Fibroblast of the aortic adventitia (primary cell): ENCODE data around the gene KDM5B. TPM values are rescaled to one million over a fixed set of nuclear protein-coding genes. Genes with fewer than 3 reads are reported as not detected.
A peak's percentile ranks its signal among the peaks of the same experiment; 100 is the strongest.

Experiments
- DNase-seq: peaks from one replicate; pipeline ENCODE4 v3.0.0-alpha.2; 2010; ENCODE audit warnings: low read depth
- H3K4me3 ChIP-seq: 2 replicates; pipeline ENCODE4 v1.5.1; 2011; ENCODE audit warnings: low read depth, mild to moderate bottlenecking, control low read depth, low read length, moderate library complexity
- CTCF ChIP-seq: IDR thresholded peaks from 2 replicates; pipeline ENCODE4 v1.5.1; 2011; ENCODE audit warnings: mild to moderate bottlenecking, low read length, control low read depth, inconsistent platforms; ENCODE audit not compliant: insufficient read depth
- total RNA-seq: library from RNA; depleted of rRNA; stranded (reverse); fragments of >200 nt; gene quantifications from 2 replicates; pipeline ENCODE4 v1.2.3, GENCODE V29; 2012; ENCODE audit warnings: low replicate concordance

Gene KDM5B
- total RNA-seq, 1 donor = 56.4 TPM

DNA sequence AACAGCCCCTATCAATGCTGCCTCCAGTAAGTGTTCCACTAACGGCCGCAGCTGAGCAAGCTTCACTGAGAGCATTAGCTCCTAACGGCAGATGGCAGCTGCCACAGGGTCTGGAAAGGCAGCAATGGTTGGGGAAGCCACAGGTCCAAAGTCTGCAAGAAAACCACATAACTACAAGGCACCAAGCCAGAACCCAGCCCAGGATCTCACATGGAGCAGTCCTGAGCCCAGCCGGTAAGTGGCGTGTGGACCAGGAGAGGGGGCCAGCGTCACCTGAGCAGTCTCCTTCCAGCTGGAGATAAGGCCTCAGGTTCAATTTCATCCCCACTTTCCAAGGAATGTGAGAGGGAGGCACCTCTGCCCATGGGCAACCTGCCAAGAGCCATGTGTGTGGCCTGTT, 111.2 kb downstream of the KDM5B start:
- no peak overlapping the region for H3K4me3 ChIP-seq
- no peak for TF ChIP-seq CTCF
- no peak for DNase-seq

DNA sequence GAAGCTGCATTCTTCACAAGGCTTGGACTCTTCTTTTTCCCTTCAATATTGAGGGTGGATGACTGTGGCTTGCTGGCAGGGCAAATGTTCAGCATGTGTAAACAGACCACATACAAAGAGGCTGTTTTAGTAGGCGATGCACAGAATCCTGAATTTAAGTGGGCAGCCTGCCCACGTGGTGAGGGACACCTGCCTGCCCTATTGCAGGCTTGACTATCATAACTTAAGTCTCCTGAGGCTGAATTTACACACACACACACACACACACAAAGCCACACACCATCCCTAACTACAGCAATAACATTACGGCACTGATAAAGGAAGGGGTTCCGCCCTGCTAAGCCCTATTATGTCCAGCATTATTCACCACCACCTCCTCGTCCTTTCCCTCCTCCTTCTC, 113.9 kb downstream of the KDM5B start:
- H3K4me3 ChIP-seq = no peak overlapping the region
- no peak for DNase-seq
- TF ChIP-seq CTCF = no peak

- peak; percentile 77 for DNase-seq
- no peak overlapping the region for H3K4me3 ChIP-seq
- peak; percentile 52 for TF ChIP-seq CTCF
These were observed 115.2 kb downstream of the KDM5B start for GRCh38 chr1:202692959-202693555.

- no peak for TF ChIP-seq CTCF
- no peak for DNase-seq
- H3K4me3 ChIP-seq = no peak overlapping the region
These were observed 116.4 kb downstream of the KDM5B start for GRCh38 chr1:202691816-202692215.

GRCh38 chr1:202689493-202690342, 118.5 kb downstream of the KDM5B start:
- TF ChIP-seq CTCF = no peak
- H3K4me3 ChIP-seq = no peak overlapping the region
- DNase-seq = no peak

- DNase-seq = no peak
- H3K4me3 ChIP-seq = no peak overlapping the region
- no peak for TF ChIP-seq CTCF
These were observed 119.1 kb downstream of the KDM5B start for GRCh38 chr1:202689082-202689481.
